ENCODE results near the gene TPPP3.
"Not testable (repeated sequence)": the region's sequence is repeated elsewhere in the genome, so short reads cannot be mapped to it uniquely, and the experiment has no call there.

TPPP3 gene

GRCh38 chr16:67388191-67388590, 5.1 kb downstream of the TPPP3 start:
- no peak for TF ChIP-seq CTCF (conservative IDR thresholded peaks at IDR 0.05; ENCODE audit: low read length)
- no peak overlapping the region for H3K4me3 ChIP-seq (ENCODE audit: low read length)
- DNase-seq (ENCODE audit: low read depth), result no peak

GRCh38 chr16:67387479-67388079, 5.7 kb downstream of the TPPP3 start:
- no peak overlapping the region for H3K4me3 ChIP-seq (ENCODE audit: low read length)
- no peak for TF ChIP-seq CTCF (conservative IDR thresholded peaks at IDR 0.05; ENCODE audit: low read length)
- DNase-seq (ENCODE audit: low read depth), result no peak

GRCh38 chr16:67386861-67387455, 6.3 kb downstream of the TPPP3 start:
- TF ChIP-seq CTCF (conservative IDR thresholded peaks at IDR 0.05; ENCODE audit: low read length), result no peak
- DNase-seq (ENCODE audit: low read depth), result no peak
- no peak overlapping the region for H3K4me3 ChIP-seq (ENCODE audit: low read length)

GRCh38 chr16:67384778-67385510, 8.4 kb downstream of the TPPP3 start:
- no peak overlapping the region for H3K4me3 ChIP-seq (ENCODE audit: low read length)
- no peak for TF ChIP-seq CTCF (conservative IDR thresholded peaks at IDR 0.05; ENCODE audit: low read length)
- no peak for DNase-seq (ENCODE audit: low read depth)

GRCh38 chr16:67383284-67383683, 10.0 kb downstream of the TPPP3 start:
- no peak overlapping the region for H3K4me3 ChIP-seq (ENCODE audit: low read length)
- no peak for DNase-seq (ENCODE audit: low read depth)
- no peak for TF ChIP-seq CTCF (conservative IDR thresholded peaks at IDR 0.05; ENCODE audit: low read length)

GRCh38 chr16:67378642-67379041, 14.7 kb downstream of the TPPP3 start:
- no peak for DNase-seq (ENCODE audit: low read depth)
- no peak for TF ChIP-seq CTCF (conservative IDR thresholded peaks at IDR 0.05; ENCODE audit: low read length)
- no peak overlapping the region for H3K4me3 ChIP-seq (ENCODE audit: low read length)

GRCh38 chr16:67376012-67376411, 17.3 kb downstream of the TPPP3 start:
- DNase-seq (ENCODE audit: low read depth); H3K4me3 ChIP-seq (ENCODE audit: low read length): not testable (repeated sequence)

Measured in AG10803 (cell line).